ENCODE data around the gene C17orf75. TPM values are rescaled to one million over a fixed set of nuclear protein-coding genes. Genes with fewer than 3 reads are reported as not detected.

Gene C17orf75
- total RNA-seq, 2 donors from 2014 or later = 11.2 to 11.3 TPM

- intact Hi-C loops (cut with DNase I, micrococcal nuclease) = no loop called here
- ATAC-seq (no peak), DNase-seq (no peak)
These were observed 54.0 kb downstream of the C17orf75 start for GRCh38 chr17:32287804-32288511.

- no peak for ATAC-seq
- no peak for DNase-seq
- intact Hi-C loops (cut with DNase I, micrococcal nuclease) = no loop called here
These were observed 55.5 kb downstream of the C17orf75 start for GRCh38 chr17:32286518-32286900.

DNA sequence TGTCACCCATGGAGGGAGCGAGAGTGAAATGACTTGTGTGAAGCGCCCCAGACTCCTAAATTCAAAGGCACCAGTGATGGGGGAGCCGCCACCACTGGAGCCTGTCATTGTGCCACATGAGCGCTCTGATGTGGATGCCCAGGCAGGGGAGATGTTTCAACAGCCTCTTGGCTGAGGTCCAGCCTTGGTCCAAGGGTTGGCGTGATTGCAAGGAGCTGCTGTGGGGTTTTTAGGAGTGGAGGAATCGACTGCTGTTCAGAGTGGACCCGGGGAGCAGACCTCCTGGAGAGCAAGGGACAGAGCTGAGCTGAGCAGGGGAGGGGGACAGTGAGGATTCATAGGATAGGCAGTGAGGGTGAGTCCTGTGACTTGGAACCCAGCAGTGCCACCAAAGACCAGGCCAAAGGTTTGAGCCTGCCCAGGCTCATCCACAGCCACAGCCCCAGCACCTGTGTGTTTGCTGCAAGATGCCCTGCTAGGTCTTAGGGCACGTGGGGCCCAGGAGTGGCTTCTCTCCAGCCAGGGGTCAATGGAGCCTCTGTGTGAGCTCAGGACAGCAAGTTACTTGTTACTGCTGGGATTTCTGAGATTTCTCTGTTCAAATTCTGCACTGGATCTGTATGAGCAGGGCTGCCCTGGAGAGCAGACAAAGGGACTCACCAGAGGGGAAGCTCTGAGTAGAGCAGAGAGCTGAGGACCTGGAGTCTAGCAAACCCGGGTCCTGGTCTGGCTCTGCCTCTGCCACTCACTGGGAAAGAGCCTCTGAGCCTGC is 56.0 kb downstream of the C17orf75 start:
- intact Hi-C loops (cut with DNase I, micrococcal nuclease) = no loop called here
- DNase-seq = no peak
- no peak for ATAC-seq

GRCh38 chr17:32285306-32285705 is 56.7 kb downstream of the C17orf75 start:
- no peak for DNase-seq
- intact Hi-C loops (cut with DNase I, micrococcal nuclease) = no loop called here
- ATAC-seq = no peak

GRCh38 chr17:32283745-32284201 is 58.2 kb downstream of the C17orf75 start:
- intact Hi-C loops (cut with DNase I, micrococcal nuclease) = no loop called here
- ATAC-seq (no peak), DNase-seq (no peak)

DNA sequence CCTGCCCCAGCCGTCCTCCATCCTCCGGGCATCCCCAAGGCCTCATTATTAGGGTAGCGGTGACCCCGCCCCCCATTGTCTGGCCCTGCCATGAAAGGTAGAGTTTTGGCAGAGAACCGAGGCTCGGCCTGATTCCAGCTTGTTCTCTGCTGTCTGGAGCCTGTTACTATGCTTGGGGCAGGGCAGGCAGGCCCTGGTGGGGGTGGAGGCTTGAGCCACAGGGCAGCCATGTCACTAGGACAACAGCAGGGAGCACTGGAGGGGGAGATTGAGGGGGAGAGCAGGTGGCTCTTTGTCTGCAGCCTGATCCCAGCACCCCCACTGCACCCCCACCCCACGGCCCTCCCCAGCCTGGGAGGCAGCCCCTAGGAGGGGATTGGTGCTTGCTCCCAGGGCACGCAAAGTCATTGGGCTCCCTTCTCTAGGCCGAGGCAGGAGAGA is 60.9 kb downstream of the C17orf75 start:
- ATAC-seq (no peak), DNase-seq (no peak)
- intact Hi-C loops (cut with DNase I, micrococcal nuclease) = no loop called here

DNA sequence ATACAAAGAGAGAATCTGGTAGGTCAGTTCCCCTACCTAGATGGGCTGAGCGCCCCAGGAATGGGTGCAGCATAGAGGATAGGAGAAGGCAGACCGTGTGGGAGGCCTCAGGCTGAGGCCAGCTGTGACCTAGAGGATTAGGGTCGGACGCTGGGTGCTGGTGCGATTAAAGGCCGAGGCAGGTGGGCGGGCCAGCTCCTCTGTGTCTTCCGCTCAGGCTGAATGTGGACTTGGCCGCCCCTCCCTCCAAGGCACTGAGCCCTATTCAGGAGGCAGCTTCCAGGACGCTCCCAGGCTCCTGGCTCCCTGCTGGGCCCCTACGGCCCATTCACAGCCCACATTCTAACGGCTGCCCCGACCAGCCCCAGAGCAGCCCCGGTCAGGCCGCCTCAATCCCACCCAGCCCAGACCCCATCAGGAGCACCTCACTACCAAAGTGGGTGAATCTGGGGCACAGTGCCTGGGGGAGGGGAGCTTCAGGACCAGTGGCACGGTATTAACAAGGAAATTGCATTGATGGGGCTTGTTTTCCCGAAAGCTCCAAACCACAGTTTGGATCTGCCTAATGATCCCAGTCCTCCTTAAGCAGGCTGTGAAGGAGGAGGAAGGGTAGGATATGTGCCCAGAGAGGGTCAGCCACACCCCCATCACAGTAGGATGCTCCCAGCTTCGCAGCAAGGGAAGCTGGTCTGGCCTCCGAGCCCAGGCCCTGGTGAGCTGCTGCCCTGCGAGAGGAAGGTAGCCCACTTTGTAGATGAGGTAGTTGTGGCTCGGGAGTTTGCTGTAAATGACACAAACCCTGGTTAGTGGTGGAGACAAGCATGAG is 61.9 kb downstream of the C17orf75 start:
- no peak for DNase-seq
- ATAC-seq = no peak

DNA sequence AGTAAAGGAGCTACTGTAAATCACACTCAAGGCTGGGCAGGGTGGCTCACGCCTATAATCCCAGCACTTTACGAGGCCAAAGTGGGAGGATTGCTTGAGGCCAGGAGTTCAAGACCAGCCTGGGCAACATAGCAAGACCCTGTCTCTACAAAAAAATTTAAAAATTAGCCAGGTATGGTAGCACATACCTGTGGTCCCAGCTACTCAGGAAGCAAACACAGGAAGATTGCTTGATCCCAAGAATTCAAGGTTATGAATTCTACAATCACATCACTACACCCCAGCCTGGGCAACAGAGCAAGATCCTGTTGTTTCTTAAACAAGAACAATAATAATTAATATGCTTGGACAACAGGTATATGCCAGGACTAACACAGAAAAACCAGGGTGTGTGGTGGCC is 63.2 kb downstream of the C17orf75 start:
- ATAC-seq (no peak), DNase-seq (no peak)
- intact Hi-C loops (cut with DNase I, micrococcal nuclease) = no loop called here

More for the DNA sequence above, 61.9 kb downstream of the C17orf75 start:
- intact Hi-C loops (cut with DNase I, micrococcal nuclease) = no loop called here

Small RNA genes lying within 50 kb of the gene (microRNA-seq; reads per million reads assigned to microRNA genes)
- 1.1 to 10.9 reads per million in 2 donors for gene MIR632

Other genes with a start within 250 kb of the C17orf75 start
- 10 to 100 TPM; 23.0 to 23.1 TPM for gene RHOT1, start 199.7 kb downstream of the C17orf75 start, total RNA-seq
- gene RHBDL3, start 76.3 kb downstream of the C17orf75 start, total RNA-seq = under 1 TPM; 0.50 to 0.73 TPM
- gene ZNF207, start 8.0 kb upstream of the C17orf75 start, total RNA-seq = 100 to 1,000 TPM; 135 to 143 TPM
- gene PSMD11, start 102.3 kb upstream of the C17orf75 start, total RNA-seq = 10 to 100 TPM; 77.4 to 79.3 TPM
- gene CDK5R1, start 144.8 kb upstream of the C17orf75 start, total RNA-seq = 1 to 10 TPM in 1 of 2 donors, under 1 TPM in 1; 0.61 to 1.1 TPM

All from left colon (tissue), 2 donors.